Naive thymus-derived CD4-positive, alpha-beta T cell (primary cell): ENCODE measurements around the gene PEX10. TPM values are rescaled to one million over a fixed set of nuclear protein-coding genes. Genes with fewer than 3 reads are reported as not detected.

ENCODE experiments used
- ATAC-seq: fragments of 150-1000 bp; cut with Tn5 transposase; 2 replicates; pipeline ENCODE4 v1.10.0; 2021; ENCODE audit warnings: mild to moderate bottlenecking, moderate library complexity
- CTCF ChIA-PET: fragments of 350-600 bp; sonication (Branson Sonifier 250); formaldehyde crosslinking; loops from one replicate; lab custom pipeline; 2021; ENCODE audit warnings: antibody characterized with exemption; lab: Charles Lee
- POLR2A ChIA-PET: fragments of 350-600 bp; sonication (Branson Sonifier 250); formaldehyde crosslinking; loops from one replicate; lab custom pipeline; 2021; ENCODE audit warnings: antibody characterized with exemption, inconsistent platforms; lab: Charles Lee
- DNase-seq, 9 donors: peaks; one replicate each; pipeline versions ENCODE4 v3.0.0 to v3.0.0-alpha.2; 2020 to 2022; ENCODE audit warnings: mixed read lengths in 1 of 9
- H3K27ac ChIP-seq: one replicate; pipeline ENCODE4 v1.7.0; 2013; ENCODE audit warnings: mild to moderate bottlenecking, low read depth, low read length, moderate library complexity
- H3K27me3 ChIP-seq, 2 donors: one replicate each; pipeline ENCODE4 v1.7.0; 2013; ENCODE audit warnings: low read length in 2 of 2, mild to moderate bottlenecking in 2 of 2, moderate library complexity in 2 of 2; ENCODE audit not compliant: control insufficient read depth in 2 of 2, insufficient read depth in 2 of 2
- H3K36me3 ChIP-seq, 3 experiments: 1 replicate in 2 of 3; 2 replicates in 1 of 3; pipeline ENCODE4 v1.7.0; 2013; ENCODE audit warnings: low read length in 3 of 3, mild to moderate bottlenecking in 3 of 3, moderate library complexity in 1 of 3; ENCODE audit not compliant: insufficient read depth in 3 of 3, control insufficient read depth in 2 of 3
- H3K4me1 ChIP-seq, 2 donors: one replicate each; pipeline ENCODE4 v1.7.0; 2013; ENCODE audit warnings: low read length in 2 of 2, mild to moderate bottlenecking in 2 of 2, moderate library complexity in 1 of 2; ENCODE audit not compliant: control insufficient read depth in 2 of 2, insufficient read depth in 2 of 2
- H3K4me3 ChIP-seq: 2 replicates; pipeline ENCODE4 v1.7.0; 2013; ENCODE audit warnings: mild to moderate bottlenecking, low read length
- H3K9me3 ChIP-seq, 3 experiments: 1 replicate in 2 of 3; 2 replicates in 1 of 3; pipeline ENCODE4 v1.7.0; 2013; ENCODE audit warnings: low read length in 3 of 3; ENCODE audit not compliant: control insufficient read depth in 2 of 3
- H3K27ac Mint-ChIP-seq, 9 donors: one replicate each; pipeline ENCODE4 v1.8.0; 2020 to 2022; ENCODE audit warnings: mixed read lengths in 9 of 9, mild to moderate bottlenecking in 8 of 9, moderate library complexity in 5 of 9, inconsistent platforms in 2 of 9
- H3K27me3 Mint-ChIP-seq, 5 donors: one replicate each; pipeline ENCODE4 v1.8.0; 2021 to 2022; ENCODE audit warnings: mixed read lengths in 5 of 5, mild to moderate bottlenecking in 1 of 5
- H3K36me3 Mint-ChIP-seq, 5 donors: one replicate each; pipeline ENCODE4 v1.8.0; 2020 to 2022; ENCODE audit warnings: mixed read lengths in 5 of 5, mild to moderate bottlenecking in 3 of 5, inconsistent platforms in 1 of 5
- H3K4me1 Mint-ChIP-seq, 7 donors: one replicate each; pipeline ENCODE4 v1.8.0; 2020 to 2022; ENCODE audit warnings: mixed read lengths in 7 of 7, mild to moderate bottlenecking in 3 of 7, inconsistent platforms in 1 of 7
- H3K4me3 Mint-ChIP-seq, 10 donors: one replicate each; pipeline ENCODE4 v1.8.0; 2020 to 2022; ENCODE audit warnings: mild to moderate bottlenecking in 10 of 10, mixed read lengths in 10 of 10, moderate library complexity in 6 of 10, inconsistent platforms in 2 of 10
- H3K9me3 Mint-ChIP-seq, 11 donors: one replicate each; pipeline ENCODE4 v1.8.0; 2020 to 2022; ENCODE audit warnings: mixed read lengths in 11 of 11, mild to moderate bottlenecking in 4 of 11, inconsistent platforms in 1 of 11, moderate library complexity in 1 of 11
- intact Hi-C, 2 donors: fragments of 100-400 bp; cut with micrococcal nuclease; formaldehyde crosslinking; loops; one replicate each; pipeline ENCODE4 v1.15.1; 2023
- polyA plus RNA-seq, 2 donors: library from polyadenylated mRNA; unstranded; fragments of 300-500 nt; fragmentation: Illumina TruSeq; gene quantifications; one replicate each; pipeline ENCODE4 v1.2.3, GENCODE V29; 2021
- total RNA-seq, 6 experiments: library from RNA in 5 of 6; stranded (reverse) in 5 of 6; gene quantifications; 1 replicate in 5 of 6; 2 replicates in 1 of 6; pipeline ENCODE4 v1.2.3 and lab custom pipeline; 2021 to 2026

The PEX10 gene
- total and polyA plus RNA-seq, 7 experiments from 2014 or later = 8.7 to 14.9 (median 11.4) TPM

DNA sequence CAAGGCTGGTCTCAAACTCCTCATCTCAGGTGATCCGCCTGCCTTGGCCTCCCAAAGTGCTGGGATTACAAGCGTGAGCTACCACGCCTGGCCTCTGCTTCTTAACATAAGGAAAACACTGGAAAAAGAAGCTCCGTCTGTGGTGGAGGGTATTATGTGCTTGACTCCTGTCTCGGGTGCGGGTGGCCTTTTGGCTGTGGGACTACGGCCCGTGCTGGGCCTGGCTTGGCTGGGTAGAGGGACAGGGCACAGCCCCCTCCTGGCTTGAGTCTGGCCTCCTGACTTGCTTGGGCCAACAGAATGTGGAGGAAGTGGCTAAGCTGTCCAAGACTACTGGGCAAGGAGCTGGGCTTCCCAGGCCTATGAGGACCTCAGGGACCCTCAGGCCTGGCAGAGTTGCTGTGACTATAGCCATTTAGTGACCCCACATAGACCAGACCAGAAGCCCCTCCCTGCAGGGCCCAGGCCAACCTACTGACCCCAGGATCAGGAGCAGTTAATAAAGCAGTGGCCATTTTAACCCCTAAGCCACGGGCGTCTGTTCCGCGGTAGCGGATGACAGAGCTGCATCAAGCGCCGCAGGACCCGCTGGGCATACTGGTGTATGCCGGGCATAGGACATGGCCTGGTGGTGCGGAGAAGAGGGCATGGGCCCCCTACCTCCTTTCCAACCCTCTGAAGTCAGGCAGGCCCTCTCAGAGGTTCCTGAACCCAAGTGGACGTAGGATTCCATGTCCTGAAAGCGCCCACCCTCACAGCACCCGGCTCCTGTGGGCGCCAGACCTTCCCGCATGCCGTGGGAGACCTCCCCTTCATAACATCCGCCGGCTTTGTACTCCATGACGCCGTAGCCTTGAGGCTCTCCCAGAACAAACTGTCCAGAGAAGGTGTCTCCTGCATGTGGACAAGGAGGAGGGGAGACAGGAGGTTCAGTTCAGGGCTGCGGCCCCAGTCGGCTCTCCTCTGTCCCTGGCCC lies 25.4 kb downstream of the PEX10 start:
- H3K27me3 Mint-ChIP-seq = no peaks in the 10 kb centered on the region
- ChIA-PET POLR2A (interaction anchor here (1.0 to 1.6 kb wide), 2 partner anchors 192 to 195 kb away, joined by 4 to 5 read pairs; partner anchors contain the start of gene FAAP20), CTCF (interaction anchor here (1.5 kb wide), 1 partner anchor 192 kb away, joined by 4 read pairs; the partner anchor contains the start of gene FAAP20)
- peaks cover 0 to 6% (median 4%) of the 10 kb centered on the region in 7 donors for H3K4me1 Mint-ChIP-seq
- intact Hi-C loops = loop anchor here in 1 of 2 donors (10.0 kb wide), 1 partner anchor 72 kb away; no protein-coding TSS in a partner anchor
- Histone ChIP-seq H3K4me1 (peaks cover 3 to 11% of the 10 kb centered on the region in 2 donors), H3K4me3 (no peak overlapping the region), H3K27ac (no peak overlapping the region), H3K27me3 (no peaks in the 10 kb centered on the region), H3K36me3 (no peaks in the 10 kb centered on the region), H3K9me3 (no peaks in the 10 kb centered on the region)
- no peak overlapping the region for H3K27ac Mint-ChIP-seq
- H3K4me3 Mint-ChIP-seq = no peak overlapping the region
- H3K36me3 Mint-ChIP-seq = no peaks in the 10 kb centered on the region
- ATAC-seq (no peak), DNase-seq (peak in 1 of 9 donors; percentile 4)
- H3K9me3 Mint-ChIP-seq = no peaks in the 10 kb centered on the region

DNA sequence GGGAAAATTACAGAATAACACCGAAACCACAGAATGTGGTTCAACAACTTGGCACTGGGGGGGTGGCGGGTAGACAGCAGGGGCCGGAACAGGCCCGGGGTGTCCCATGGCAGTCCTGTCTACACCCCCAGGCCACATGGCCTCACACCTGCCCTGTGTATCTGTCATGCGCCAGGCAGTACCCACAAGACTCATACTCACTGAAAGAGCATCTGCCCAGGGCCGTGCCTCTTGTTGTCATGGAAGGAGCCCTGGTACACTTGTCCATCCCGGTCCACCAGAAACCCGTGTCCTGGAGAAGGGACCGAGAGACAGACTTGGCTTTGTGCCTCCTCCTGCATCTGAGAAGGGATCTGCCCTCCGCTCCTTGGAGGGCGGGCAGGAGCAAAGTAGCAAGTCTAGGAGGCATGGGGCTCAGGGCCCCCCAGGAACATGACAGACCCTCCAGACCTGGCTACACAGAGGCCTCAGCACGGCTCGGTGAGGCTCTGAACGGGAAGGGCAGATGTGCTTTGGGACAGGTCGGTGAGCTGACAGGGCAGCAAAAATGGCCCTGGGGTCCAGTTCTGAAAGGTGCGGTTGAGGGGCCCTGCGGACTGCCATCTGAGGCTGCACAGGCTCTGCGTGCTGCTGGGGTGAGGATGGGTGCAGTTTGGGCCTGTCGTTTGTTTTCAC lies 26.6 kb downstream of the PEX10 start:
- H3K27me3 ChIP-seq = no peaks in the 10 kb centered on the region
- ChIA-PET POLR2A (interaction anchor here (1.6 kb wide), 1 partner anchor 191 kb away, joined by 5 read pairs; the partner anchor contains the start of gene FAAP20), CTCF (no interaction called here)
- no peak for ATAC-seq
- peaks cover 6 to 11% of the 10 kb centered on the region in 2 donors for H3K4me1 ChIP-seq
- intact Hi-C loops = loop anchor here in 1 of 2 donors (10.0 kb wide), 1 partner anchor 71 kb away; no protein-coding TSS in a partner anchor
- H3K27ac Mint-ChIP-seq = no peak overlapping the region
- peaks cover 0 to 6% (median 4%) of the 10 kb centered on the region in 7 donors for H3K4me1 Mint-ChIP-seq
- no peaks in the 10 kb centered on the region for H3K9me3 ChIP-seq
- no peak overlapping the region for H3K4me3 ChIP-seq
- DNase-seq = peak in 1 of 9 donors; percentile 5
- H3K36me3 ChIP-seq = no peaks in the 10 kb centered on the region
- H3K36me3 Mint-ChIP-seq = no peaks in the 10 kb centered on the region
- H3K27me3 Mint-ChIP-seq = no peaks in the 10 kb centered on the region
- H3K27ac ChIP-seq = no peak overlapping the region
- no peaks in the 10 kb centered on the region for H3K9me3 Mint-ChIP-seq
- no peak overlapping the region for H3K4me3 Mint-ChIP-seq

DNA sequence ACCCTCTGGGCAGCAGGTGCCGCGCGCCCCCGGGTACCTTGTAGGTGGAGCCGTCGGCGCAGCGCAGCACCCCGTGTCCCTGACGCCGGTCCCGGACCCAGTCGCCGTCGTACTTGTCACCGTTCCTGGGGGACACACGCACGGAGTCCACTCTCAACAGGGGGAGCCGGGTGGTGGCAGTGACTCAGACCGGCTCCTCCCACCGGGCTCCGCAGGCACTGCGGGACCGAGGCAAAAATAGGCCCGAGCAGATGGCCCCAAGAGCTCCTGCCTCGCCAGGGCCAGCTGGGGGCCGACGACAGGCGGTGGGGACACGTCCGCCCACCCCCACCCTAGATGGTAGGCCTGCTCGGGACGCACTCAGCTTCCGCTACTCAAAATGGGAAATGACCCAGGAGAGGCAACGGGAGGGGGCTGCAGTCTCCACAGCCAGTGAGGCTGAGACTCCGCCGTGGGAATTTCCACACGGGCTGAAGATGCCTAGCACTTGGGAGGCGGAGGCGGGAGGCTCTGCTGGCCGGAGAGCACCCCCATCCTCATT lies 27.4 kb downstream of the PEX10 start:
- H3K4me3 ChIP-seq = no peak overlapping the region
- intact Hi-C loops = loop anchor here in 1 of 2 donors (5.0 to 10.0 kb wide), 2 partner anchors 70 to 253 kb away; no protein-coding TSS in a partner anchor
- Mint-ChIP-seq H3K4me1 (peaks cover 0 to 4% (median 3%) of the 10 kb centered on the region in 7 donors), H3K4me3 (no peak overlapping the region), H3K9me3 (no peaks in the 10 kb centered on the region), H3K36me3 (no peaks in the 10 kb centered on the region), H3K27me3 (no peaks in the 10 kb centered on the region), H3K27ac (no peak overlapping the region)
- H3K27me3 ChIP-seq = no peaks in the 10 kb centered on the region
- H3K9me3 ChIP-seq = no peaks in the 10 kb centered on the region
- no peak overlapping the region for H3K27ac ChIP-seq
- ATAC-seq = no peak
- POLR2A ChIA-PET = no interaction called here
- H3K4me1 ChIP-seq = peaks cover 6 to 7% of the 10 kb centered on the region in 2 donors
- H3K36me3 ChIP-seq = no peaks in the 10 kb centered on the region
- DNase-seq = no peak
- CTCF ChIA-PET = interaction anchor here (2.1 kb wide), 1 partner anchor 190 kb away, joined by 14 read pairs; the partner anchor contains the start of gene FAAP20

DNA sequence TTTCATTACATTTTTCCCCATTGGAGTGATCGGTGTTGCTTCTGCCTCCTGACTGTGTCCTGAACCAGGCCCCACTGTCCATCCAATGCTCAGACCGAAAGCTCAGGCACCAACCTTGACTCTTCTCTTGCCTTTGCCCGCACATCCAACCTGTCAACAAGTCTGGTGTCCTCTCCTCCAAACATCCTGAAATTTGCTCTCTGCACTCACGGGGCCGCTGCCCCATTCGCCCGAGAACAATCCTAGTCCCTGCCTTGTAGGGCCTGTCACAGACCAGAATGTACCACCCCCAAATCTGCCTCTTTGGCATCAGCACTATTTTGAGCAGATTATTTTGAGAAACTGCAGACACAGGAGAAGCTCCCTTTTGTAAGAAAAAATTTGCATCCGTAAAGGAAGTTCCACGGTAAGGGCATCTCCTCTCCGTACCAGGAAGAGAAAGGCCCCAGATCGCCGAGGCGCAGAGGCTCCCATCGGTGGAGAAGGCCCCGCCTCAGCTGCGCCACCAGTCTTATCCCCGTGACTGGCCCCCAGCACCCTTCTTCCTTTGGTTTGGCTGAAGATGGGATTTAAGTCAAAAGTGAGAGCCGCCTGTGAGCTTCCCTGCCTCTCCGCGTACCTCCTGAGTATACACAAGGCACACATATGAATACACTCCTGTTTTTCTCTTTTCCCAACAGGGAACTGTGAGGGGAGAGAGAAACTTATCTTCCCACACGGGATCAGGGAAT lies 28.1 kb downstream of the PEX10 start:
- Mint-ChIP-seq H3K4me3 (no peak overlapping the region), H3K9me3 (no peaks in the 10 kb centered on the region), H3K4me1 (peaks cover 0 to 4% (median 0%) of the 10 kb centered on the region in 7 donors), H3K36me3 (no peaks in the 10 kb centered on the region), H3K27me3 (no peaks in the 10 kb centered on the region), H3K27ac (peak overlapping the region in 2 of 9 donors; percentile 29 to 76)
- POLR2A ChIA-PET = interaction anchor here (1.4 kb wide), 1 partner anchor 185 kb away, joined by 3 read pairs; no protein-coding TSS in a partner anchor
- Histone ChIP-seq H3K36me3 (no peaks in the 10 kb centered on the region), H3K9me3 (no peaks in the 10 kb centered on the region), H3K27me3 (no peaks in the 10 kb centered on the region), H3K4me3 (no peak overlapping the region), H3K27ac (no peak overlapping the region), H3K4me1 (peaks cover 6 to 7% of the 10 kb centered on the region in 2 donors)
- intact Hi-C loops = loop anchor here in 1 of 2 donors (5.0 to 10.0 kb wide), 2 partner anchors 69 to 252 kb away; no protein-coding TSS in a partner anchor
- DNase-seq (peak in 1 of 9 donors; percentile 3), ATAC-seq (no peak)
- CTCF ChIA-PET = interaction anchor here (0.6 to 2.1 kb wide), 2 partner anchors 189 to 255 kb away, joined by 3 to 14 read pairs; partner anchors contain the start of gene FAAP20

DNA sequence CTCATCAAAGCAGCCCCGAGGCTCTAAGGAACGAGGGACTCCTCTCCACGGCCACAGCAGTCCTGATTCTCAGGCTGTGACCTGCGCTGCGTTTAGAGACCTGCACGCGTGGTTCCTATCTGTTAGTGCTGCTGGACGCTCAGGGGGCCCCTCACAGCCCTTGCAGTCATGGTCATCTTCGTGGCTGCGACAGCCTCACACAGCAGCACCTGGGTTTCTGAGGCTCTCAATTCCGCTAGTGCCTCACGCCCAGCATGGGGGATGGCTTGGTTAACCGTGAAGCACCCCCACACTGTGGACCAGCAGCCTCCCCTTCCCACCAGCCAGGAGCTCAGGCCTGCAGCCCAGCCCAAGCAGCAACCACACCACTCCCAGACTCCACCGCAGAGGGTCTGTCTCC lies 28.8 kb downstream of the PEX10 start:
- CTCF ChIA-PET = interaction anchor here (0.6 to 2.1 kb wide), 2 partner anchors 188 to 254 kb away, joined by 3 to 14 read pairs; partner anchors contain the start of gene FAAP20
- H3K4me3 ChIP-seq = no peak overlapping the region
- intact Hi-C loops = loop anchor here in 1 of 2 donors (5.0 to 10.0 kb wide), 2 partner anchors 69 to 251 kb away; no protein-coding TSS in a partner anchor
- H3K27ac Mint-ChIP-seq = peak overlapping the region in 1 of 9 donors; percentile 36
- no peaks in the 10 kb centered on the region for H3K9me3 Mint-ChIP-seq
- no peaks in the 10 kb centered on the region for H3K9me3 ChIP-seq
- peaks cover 6 to 7% of the 10 kb centered on the region in 2 donors for H3K4me1 ChIP-seq
- POLR2A ChIA-PET = interaction anchor here (1.4 kb wide), 1 partner anchor 184 kb away, joined by 3 read pairs; no protein-coding TSS in a partner anchor
- no peak overlapping the region for H3K4me3 Mint-ChIP-seq
- H3K27me3 Mint-ChIP-seq = no peaks in the 10 kb centered on the region
- peaks cover 0 to 4% (median 0%) of the 10 kb centered on the region in 7 donors for H3K4me1 Mint-ChIP-seq
- H3K36me3 ChIP-seq = no peaks in the 10 kb centered on the region
- H3K36me3 Mint-ChIP-seq = no peaks in the 10 kb centered on the region
- no peaks in the 10 kb centered on the region for H3K27me3 ChIP-seq
- H3K27ac ChIP-seq = no peak overlapping the region
- ATAC-seq (no peak), DNase-seq (peak in 1 of 9 donors; percentile 4)
